ENCODE results near the gene ODAPH. TPM values are rescaled to one million over a fixed set of nuclear protein-coding genes. Genes with fewer than 3 reads are reported as not detected.
"Not testable (repeated sequence)": the region's sequence is repeated elsewhere in the genome, so short reads cannot be mapped to it uniquely, and the experiment has no call there.

ODAPH gene, protein sequence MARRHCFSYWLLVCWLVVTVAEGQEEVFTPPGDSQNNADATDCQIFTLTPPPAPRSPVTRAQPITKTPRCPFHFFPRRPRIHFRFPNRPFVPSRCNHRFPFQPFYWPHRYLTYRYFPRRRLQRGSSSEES
- total RNA-seq, result not detected

GRCh38 chr4:75555294-75556164 is at the start of gene ODAPH:
Gene ODAPH (plus strand): TSS chr4:75556066. CDS start chr4:75556083, 17 bp downstream.
- Histone ChIP-seq H3K9me3 (no peaks in the 10 kb centered on the region), H3K27me3 (no peaks in the 10 kb centered on the region), H3K36me3 (no peaks in the 10 kb centered on the region), H3K4me3 (no peak within 1 kb of the TSS), H3K27ac (no peak within 1 kb of the TSS), H3K4me1 (no peaks in the 10 kb centered on the region)
- intact Hi-C loops (cut with DNase I; ENCODE audit: low total_unique reads) (no loop called here), in situ Hi-C loops (cut with MboI; ENCODE audit: low pct_ligation_motif_present in 1 of 4, low pct_unique_long_range_greater_than_20kb in 1 of 4, low sequenced_read_pairs in 3 of 4) (no loop called here)
- 54 to 58% methylated on average over 8 to 9 of the region's 9 CpGs for WGBS, 2 donors (ENCODE audit: low coverage in 1 of 2)
- TF ChIP-seq EP300 (IDR thresholded peaks at IDR 0.05; ENCODE audit: low read depth) (no peak), POLR2AphosphoS5 (IDR thresholded peaks at IDR 0.05) (no peak), POLR2A (IDR thresholded peaks at IDR 0.05) (no peak)
- TF ChIP-seq, protein P1, sequence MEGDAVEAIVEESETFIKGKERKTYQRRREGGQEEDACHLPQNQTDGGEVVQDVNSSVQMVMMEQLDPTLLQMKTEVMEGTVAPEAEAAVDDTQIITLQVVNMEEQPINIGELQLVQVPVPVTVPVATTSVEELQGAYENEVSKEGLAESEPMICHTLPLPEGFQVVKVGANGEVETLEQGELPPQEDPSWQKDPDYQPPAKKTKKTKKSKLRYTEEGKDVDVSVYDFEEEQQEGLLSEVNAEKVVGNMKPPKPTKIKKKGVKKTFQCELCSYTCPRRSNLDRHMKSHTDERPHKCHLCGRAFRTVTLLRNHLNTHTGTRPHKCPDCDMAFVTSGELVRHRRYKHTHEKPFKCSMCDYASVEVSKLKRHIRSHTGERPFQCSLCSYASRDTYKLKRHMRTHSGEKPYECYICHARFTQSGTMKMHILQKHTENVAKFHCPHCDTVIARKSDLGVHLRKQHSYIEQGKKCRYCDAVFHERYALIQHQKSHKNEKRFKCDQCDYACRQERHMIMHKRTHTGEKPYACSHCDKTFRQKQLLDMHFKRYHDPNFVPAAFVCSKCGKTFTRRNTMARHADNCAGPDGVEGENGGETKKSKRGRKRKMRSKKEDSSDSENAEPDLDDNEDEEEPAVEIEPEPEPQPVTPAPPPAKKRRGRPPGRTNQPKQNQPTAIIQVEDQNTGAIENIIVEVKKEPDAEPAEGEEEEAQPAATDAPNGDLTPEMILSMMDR (IDR thresholded peaks at IDR 0.05), result no peak
- peak; percentile 38 for DNase-seq

DNA sequence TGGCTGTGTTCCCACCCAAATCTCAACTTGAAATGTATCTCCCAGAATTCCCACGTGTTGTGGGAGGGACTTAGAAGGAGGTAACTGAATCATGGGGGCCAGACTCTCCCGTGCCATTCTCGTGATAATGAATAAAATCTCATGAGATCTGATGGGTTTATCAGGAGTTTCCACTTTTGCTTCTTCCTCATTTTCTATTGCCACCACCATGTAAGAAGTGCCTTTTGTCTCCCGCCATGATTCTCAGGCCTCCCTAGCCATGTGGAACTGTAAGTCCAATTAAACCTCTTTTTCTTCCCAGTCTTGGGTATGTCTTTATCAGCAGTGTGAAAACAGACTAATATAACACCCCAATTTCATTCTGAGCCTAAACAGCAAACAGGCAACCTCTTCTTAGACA is 46.3 kb upstream of the ODAPH start:
- H3K9me3 ChIP-seq; H3K4me3 ChIP-seq; DNase-seq; H3K27me3 ChIP-seq; in situ Hi-C loops (cut with MboI; ENCODE audit: low pct_ligation_motif_present in 1 of 4, low pct_unique_long_range_greater_than_20kb in 1 of 4, low sequenced_read_pairs in 3 of 4); H3K27ac ChIP-seq; intact Hi-C loops (cut with DNase I; ENCODE audit: low total_unique reads): not testable (repeated sequence)
- Histone ChIP-seq H3K4me1 (peaks cover 8 to 57% (median 32%) of the 10 kb centered on the region in 4 donors), H3K36me3 (peaks cover 0 to 21% (median 7%) of the 10 kb centered on the region in 4 donors)
- WGBS, 2 donors (ENCODE audit: low coverage in 1 of 2), result 93 to 100% methylated on average over 2 to 4 of the region's 4 CpGs

- Histone ChIP-seq H3K36me3 (peaks cover 0 to 12% (median 5%) of the 10 kb centered on the region in 4 donors), H3K9me3 (no peaks in the 10 kb centered on the region), H3K27ac (peak overlapping the region; percentile 93 to 99 (median 96)), H3K4me3 (peak overlapping the region in 1 of 4 donors; percentile 85), H3K27me3 (no peaks in the 10 kb centered on the region), H3K4me1 (peaks cover 14 to 62% (median 38%) of the 10 kb centered on the region in 4 donors)
- no peak for TF ChIP-seq EP300 (IDR thresholded peaks at IDR 0.05; ENCODE audit: low read depth)
- TF ChIP-seq POLR2AphosphoS5 (IDR thresholded peaks at IDR 0.05), result no peak
- TF ChIP-seq, protein P1 (IDR thresholded peaks at IDR 0.05), result no peak
- no peak for TF ChIP-seq POLR2A (IDR thresholded peaks at IDR 0.05)
- in situ Hi-C loops (cut with MboI; ENCODE audit: low pct_ligation_motif_present in 1 of 4, low pct_unique_long_range_greater_than_20kb in 1 of 4, low sequenced_read_pairs in 3 of 4), result no loop called here
- DNase-seq, result no peak
- WGBS, 2 donors (ENCODE audit: low coverage in 1 of 2), result 62 to 75% methylated on average over 1 to 3 of the region's 3 CpGs
- intact Hi-C loops (cut with DNase I; ENCODE audit: low total_unique reads), result no loop called here
Observed at GRCh38 chr4:75511841-75512240, 44.0 kb upstream of the ODAPH start.

DNA sequence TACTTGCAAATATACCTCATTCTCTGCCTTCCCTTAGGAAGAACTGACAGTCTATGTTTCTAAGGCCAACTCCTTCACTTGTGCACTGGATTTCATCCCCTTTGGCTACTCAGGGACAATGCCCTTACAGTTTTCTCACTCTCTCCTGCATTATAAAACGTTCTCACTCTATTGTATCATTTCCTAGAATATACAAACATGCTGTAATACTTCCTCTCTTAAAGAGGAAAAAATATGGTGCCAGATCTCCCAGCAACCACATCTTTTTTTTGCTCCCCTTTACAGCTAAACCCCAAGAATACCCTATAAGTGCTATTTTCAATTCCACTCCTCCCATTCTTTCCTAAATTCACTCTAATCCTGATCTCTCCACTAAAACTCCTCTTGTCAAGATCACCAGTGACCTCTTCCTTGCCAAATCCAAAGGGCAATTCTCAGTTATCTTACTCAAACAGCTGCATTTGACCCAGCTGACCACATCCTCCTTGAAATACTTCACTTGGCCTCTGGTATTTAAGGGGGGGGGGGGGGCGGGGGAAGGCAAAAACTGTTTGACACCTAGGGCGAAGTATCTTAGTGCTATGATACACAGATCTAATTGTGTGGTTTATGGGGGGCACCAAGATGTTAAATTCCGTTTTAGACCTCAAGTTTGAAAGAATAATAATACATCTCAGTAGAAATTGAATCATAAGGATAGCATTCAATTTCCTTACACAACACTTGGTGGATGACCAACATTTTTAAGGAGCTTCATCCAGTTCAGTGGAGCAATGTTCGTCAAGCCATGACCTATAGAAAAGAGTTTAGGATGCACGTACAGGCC is 43.3 kb upstream of the ODAPH start:
- Histone ChIP-seq H3K4me1 (peaks cover 14 to 62% (median 38%) of the 10 kb centered on the region in 4 donors), H3K36me3 (peaks cover 0 to 12% (median 6%) of the 10 kb centered on the region in 4 donors), H3K27ac (peak overlapping the region; percentile 93 to 99 (median 96)), H3K9me3 (no peaks in the 10 kb centered on the region), H3K27me3 (no peaks in the 10 kb centered on the region), H3K4me3 (peak overlapping the region in 2 of 4 donors; percentile 67 to 85)
- TF ChIP-seq, protein P1 (IDR thresholded peaks at IDR 0.05), result no peak
- TF ChIP-seq POLR2A (IDR thresholded peaks at IDR 0.05) (no peak), EP300 (IDR thresholded peaks at IDR 0.05; ENCODE audit: low read depth) (no peak), POLR2AphosphoS5 (IDR thresholded peaks at IDR 0.05) (no peak)
- in situ Hi-C loops (cut with MboI; ENCODE audit: low pct_ligation_motif_present in 1 of 4, low pct_unique_long_range_greater_than_20kb in 1 of 4, low sequenced_read_pairs in 3 of 4) (no loop called here), intact Hi-C loops (cut with DNase I; ENCODE audit: low total_unique reads) (no loop called here)
- WGBS, 2 donors (ENCODE audit: low coverage in 1 of 2), result 35 to 50% methylated on average over 4 to 6 of the region's 6 CpGs
- no peak for DNase-seq

Measured in transverse colon (tissue), 4 donors.